Measurements from ENCODE around the gene LY6G6C. TPM values are rescaled to one million over a fixed set of nuclear protein-coding genes. Genes with fewer than 3 reads are reported as not detected.

Gene LY6G6C
- total RNA-seq, 4 donors from 2014 or later, result not detected

DNA sequence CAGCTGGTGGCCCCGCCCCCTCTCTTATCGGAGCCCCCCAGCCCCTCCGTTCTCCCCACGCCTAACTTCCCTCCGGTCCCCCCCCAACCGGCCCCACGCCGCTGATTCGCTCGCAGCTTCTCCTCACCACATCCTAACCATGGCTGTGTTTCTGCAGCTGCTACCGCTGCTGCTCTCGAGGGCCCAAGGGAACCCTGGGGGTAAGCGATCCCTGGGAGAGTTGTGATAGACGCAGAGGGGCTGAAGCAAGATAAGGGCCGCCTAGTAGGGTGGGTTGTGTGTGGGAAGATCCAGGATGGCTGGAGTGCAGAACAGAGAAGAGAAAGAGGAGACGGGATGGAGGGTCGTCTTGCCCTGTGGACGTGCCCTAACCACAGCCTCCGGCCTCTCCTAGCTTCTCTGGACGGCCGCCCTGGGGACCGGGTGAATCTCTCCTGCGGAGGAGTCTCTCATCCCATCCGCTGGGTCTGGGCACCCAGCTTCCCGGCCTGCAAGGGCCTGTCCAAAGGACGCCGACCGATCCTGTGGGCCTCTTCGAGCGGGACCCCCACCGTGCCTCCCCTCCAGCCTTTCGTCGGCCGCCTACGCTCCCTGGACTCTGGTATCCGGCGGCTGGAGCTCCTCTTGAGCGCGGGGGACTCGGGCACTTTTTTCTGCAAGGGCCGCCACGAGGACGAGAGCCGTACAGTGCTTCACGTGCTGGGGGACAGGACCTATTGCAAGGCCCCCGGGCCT is 1.9 kb upstream of the LY6G6C start, which contains the start of gene MPIG6B:
TSS of gene MPIG6B (plus strand) at position 129 of the 735 bp plus-strand sequence. CDS start at position 140, 11 bp downstream.
- Histone ChIP-seq H3K36me3 (peaks cover 0 to 34% of the 10 kb centered on the region in 2 donors), H3K4me1 (peaks cover 0 to 21% (median 9%) of the 10 kb centered on the region in 3 donors), H3K9me3 (no peaks in the 10 kb centered on the region), H3K4me3 (no peak within 1 kb of the TSS), H3K27me3 (no peaks in the 10 kb centered on the region), H3K27ac (no peak within 1 kb of the TSS)
- no peak for TF ChIP-seq POLR2A (IDR thresholded peaks at IDR 0.05)
- no peak for TF ChIP-seq POLR2AphosphoS5 (IDR thresholded peaks at IDR 0.05)
- TF ChIP-seq EP300 (IDR thresholded peaks at IDR 0.05), result no peak
- TF ChIP-seq, protein P1, sequence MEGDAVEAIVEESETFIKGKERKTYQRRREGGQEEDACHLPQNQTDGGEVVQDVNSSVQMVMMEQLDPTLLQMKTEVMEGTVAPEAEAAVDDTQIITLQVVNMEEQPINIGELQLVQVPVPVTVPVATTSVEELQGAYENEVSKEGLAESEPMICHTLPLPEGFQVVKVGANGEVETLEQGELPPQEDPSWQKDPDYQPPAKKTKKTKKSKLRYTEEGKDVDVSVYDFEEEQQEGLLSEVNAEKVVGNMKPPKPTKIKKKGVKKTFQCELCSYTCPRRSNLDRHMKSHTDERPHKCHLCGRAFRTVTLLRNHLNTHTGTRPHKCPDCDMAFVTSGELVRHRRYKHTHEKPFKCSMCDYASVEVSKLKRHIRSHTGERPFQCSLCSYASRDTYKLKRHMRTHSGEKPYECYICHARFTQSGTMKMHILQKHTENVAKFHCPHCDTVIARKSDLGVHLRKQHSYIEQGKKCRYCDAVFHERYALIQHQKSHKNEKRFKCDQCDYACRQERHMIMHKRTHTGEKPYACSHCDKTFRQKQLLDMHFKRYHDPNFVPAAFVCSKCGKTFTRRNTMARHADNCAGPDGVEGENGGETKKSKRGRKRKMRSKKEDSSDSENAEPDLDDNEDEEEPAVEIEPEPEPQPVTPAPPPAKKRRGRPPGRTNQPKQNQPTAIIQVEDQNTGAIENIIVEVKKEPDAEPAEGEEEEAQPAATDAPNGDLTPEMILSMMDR (IDR thresholded peaks at IDR 0.05), result no peak
- 80 to 82% methylated on average over 1 to 2 of the region's 46 CpGs for WGBS, 2 donors (ENCODE audit: low coverage in 1 of 2)
- ATAC-seq, result no peak

DNA sequence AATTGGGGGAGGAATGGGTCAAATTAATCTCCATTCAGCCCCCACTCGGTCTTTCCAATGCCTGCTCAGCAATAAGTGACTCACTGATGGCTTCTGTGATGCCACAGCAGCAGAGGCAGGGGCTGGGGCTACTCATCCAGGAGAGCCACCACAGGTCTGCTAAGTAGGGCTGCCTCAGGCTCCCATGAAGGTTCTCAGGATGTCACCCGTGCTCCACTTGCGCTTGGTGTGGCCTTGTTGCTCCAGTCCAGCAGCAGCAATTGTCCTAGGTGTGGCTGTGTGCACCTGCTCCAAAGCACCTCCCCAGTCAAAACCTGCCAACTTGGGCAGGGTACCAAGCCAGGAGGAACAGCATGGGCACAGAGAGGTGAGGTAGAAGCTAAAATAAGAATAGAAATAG is 627 bp upstream of the LY6G6C start:
- ATAC-seq, result no peak
- WGBS, 2 donors (ENCODE audit: low coverage in 1 of 2), result 80 to 100% methylated on average over 1 to 2 of the region's 3 CpGs
- H3K27ac ChIP-seq, result no peak overlapping the region
- TF ChIP-seq POLR2A (IDR thresholded peaks at IDR 0.05), result no peak
- TF ChIP-seq POLR2AphosphoS5 (IDR thresholded peaks at IDR 0.05), result no peak
- TF ChIP-seq, protein P1 (IDR thresholded peaks at IDR 0.05), result no peak
- no peak for TF ChIP-seq EP300 (IDR thresholded peaks at IDR 0.05)
- H3K36me3 ChIP-seq, result peaks cover 0 to 24% of the 10 kb centered on the region in 2 donors
- H3K9me3 ChIP-seq, result no peaks in the 10 kb centered on the region
- H3K4me3 ChIP-seq, result no peak overlapping the region
- H3K4me1 ChIP-seq, result peaks cover 0 to 8% (median 0%) of the 10 kb centered on the region in 3 donors
- no peaks in the 10 kb centered on the region for H3K27me3 ChIP-seq

DNA sequence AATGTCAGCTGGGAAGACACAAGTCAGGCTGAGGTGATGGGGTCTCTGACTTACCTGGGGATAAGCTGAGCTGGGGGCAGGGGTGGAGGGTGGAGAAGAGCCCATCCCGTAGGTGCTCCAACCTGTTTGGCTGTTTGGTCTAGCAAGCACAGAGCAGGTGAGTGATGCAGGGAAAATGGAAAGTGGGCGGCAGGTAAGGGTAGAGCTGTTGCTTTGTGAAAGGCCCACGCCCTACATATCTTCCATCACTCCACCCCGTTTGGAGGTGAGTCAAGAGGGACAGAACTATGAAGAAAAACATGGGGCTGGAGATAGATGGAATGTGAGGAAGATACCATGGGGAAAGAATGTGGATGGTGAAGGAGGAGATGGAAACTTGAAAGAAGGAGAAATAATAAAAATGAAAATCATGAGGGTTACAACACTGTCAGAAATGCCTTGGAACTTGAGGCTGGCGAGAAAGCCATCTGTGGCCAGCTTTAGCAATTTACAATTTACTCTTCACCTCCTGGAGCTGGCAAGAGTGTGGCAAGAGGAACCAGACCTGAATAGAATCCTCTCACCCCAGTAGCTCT is 1.3 kb downstream of the LY6G6C start:
- Histone ChIP-seq H3K4me1 (no peaks in the 10 kb centered on the region), H3K36me3 (peaks cover 0 to 5% of the 10 kb centered on the region in 2 donors), H3K4me3 (no peak overlapping the region), H3K27me3 (no peaks in the 10 kb centered on the region), H3K27ac (no peak overlapping the region), H3K9me3 (no peaks in the 10 kb centered on the region)
- no peak for ATAC-seq
- no peak for TF ChIP-seq POLR2AphosphoS5 (IDR thresholded peaks at IDR 0.05)
- TF ChIP-seq, protein P1 (IDR thresholded peaks at IDR 0.05), result no peak
- TF ChIP-seq EP300 (IDR thresholded peaks at IDR 0.05), result no peak
- TF ChIP-seq POLR2A (IDR thresholded peaks at IDR 0.05), result no peak
- 84% methylated on average over 5 of the region's 5 CpGs; no CpG with 5 or more reads in 1 of the 2 donors for WGBS, 2 donors (ENCODE audit: low coverage in 1 of 2)

DNA sequence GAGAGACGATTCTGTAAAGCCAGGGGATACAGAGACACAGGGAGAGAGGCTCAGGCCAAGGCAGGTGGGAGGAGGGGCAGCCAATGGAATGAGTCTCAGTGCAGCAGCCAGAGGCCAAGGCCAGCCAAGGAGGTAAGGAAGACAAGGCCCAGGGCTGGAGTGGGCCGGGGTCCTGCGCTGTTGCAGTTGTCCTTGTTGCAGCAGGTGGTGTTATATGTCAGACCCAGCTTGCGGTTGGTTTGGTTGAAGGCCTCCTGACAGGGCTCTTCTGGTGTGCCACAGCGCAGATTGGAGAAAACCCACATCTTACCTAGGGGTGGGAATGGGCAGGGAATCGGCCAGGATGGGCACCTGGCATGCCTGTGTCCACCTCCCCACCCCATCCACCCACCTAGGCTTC is 2.5 kb downstream of the LY6G6C start:
- Histone ChIP-seq H3K36me3 (no peaks in the 10 kb centered on the region), H3K9me3 (no peaks in the 10 kb centered on the region), H3K4me3 (no peak overlapping the region), H3K27ac (no peak overlapping the region), H3K27me3 (no peaks in the 10 kb centered on the region), H3K4me1 (no peaks in the 10 kb centered on the region)
- TF ChIP-seq, protein P1 (IDR thresholded peaks at IDR 0.05), result no peak
- no peak for TF ChIP-seq EP300 (IDR thresholded peaks at IDR 0.05)
- no peak for TF ChIP-seq POLR2AphosphoS5 (IDR thresholded peaks at IDR 0.05)
- TF ChIP-seq POLR2A (IDR thresholded peaks at IDR 0.05), result no peak
- no peak for ATAC-seq
- WGBS, 2 donors (ENCODE audit: low coverage in 1 of 2), result 35 to 61% methylated on average over 2 of the region's 6 CpGs

All from gastroesophageal sphincter (tissue), 4 donors.